ENCODE results near the gene ITPKC. TPM values are rescaled to one million over a fixed set of nuclear protein-coding genes. Genes with fewer than 3 reads are reported as not detected.

Gene ITPKC
- total RNA-seq, 4 donors from 2014 or later, result 58.5 to 127 (median 95.7) TPM

DNA sequence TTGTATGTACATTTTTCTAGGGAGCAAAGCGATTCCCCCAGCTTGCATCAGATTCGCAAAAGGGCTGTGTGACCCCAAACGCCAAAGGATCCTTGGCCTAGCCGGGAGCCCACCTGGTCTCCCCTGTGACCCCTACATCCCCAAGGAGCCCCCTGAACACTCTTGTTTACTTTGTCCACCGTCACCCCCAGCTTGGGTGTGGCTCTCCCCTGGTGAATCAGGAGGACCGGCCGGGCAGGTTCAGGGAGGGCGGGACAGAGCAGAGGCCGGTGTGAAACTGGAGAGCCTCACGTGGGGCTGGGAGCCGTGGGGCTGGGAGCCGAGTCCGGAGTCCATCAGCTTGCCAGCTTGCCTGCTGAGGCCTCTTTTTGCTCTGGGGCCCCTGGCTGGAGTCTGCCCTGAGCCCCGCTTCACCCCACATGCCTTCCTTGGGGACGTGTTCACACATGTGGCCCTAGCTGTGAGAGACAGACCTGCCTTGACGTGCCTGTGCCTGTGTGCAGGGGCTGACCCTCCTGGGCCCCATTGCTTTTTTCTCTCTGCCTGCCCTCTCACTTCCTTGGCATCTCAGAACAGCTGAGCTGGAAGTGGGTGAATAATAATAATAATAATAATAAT is 2.0 kb downstream of the ITPKC start:
- DNase-seq, result no peak
- H3K27ac ChIP-seq, result peak overlapping the region; percentile 98 to 100 (median 100)
- TF ChIP-seq, protein P1, sequence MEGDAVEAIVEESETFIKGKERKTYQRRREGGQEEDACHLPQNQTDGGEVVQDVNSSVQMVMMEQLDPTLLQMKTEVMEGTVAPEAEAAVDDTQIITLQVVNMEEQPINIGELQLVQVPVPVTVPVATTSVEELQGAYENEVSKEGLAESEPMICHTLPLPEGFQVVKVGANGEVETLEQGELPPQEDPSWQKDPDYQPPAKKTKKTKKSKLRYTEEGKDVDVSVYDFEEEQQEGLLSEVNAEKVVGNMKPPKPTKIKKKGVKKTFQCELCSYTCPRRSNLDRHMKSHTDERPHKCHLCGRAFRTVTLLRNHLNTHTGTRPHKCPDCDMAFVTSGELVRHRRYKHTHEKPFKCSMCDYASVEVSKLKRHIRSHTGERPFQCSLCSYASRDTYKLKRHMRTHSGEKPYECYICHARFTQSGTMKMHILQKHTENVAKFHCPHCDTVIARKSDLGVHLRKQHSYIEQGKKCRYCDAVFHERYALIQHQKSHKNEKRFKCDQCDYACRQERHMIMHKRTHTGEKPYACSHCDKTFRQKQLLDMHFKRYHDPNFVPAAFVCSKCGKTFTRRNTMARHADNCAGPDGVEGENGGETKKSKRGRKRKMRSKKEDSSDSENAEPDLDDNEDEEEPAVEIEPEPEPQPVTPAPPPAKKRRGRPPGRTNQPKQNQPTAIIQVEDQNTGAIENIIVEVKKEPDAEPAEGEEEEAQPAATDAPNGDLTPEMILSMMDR (IDR thresholded peaks at IDR 0.05), result no peak
- peak in 3 of 4 donors; percentile 47 to 68 (median 59) for TF ChIP-seq POLR2A (IDR thresholded peaks at IDR 0.05)
- peak overlapping the region; percentile 81 to 94 (median 92) for H3K4me3 ChIP-seq
- intact Hi-C loops (cut with DNase I), result loop anchor here (5.0 kb wide), 1 partner anchor 112 kb away; no protein-coding TSS in a partner anchor
- WGBS, 2 donors, result 6 to 7% methylated on average over 6 to 7 of the region's 16 CpGs
- peaks cover 2 to 31% (median 4%) of the 10 kb centered on the region in 3 donors for H3K36me3 ChIP-seq
- no peaks in the 10 kb centered on the region for H3K9me3 ChIP-seq
- no peaks in the 10 kb centered on the region for H3K27me3 ChIP-seq
- peaks cover 26 to 93% (median 45%) of the 10 kb centered on the region in 3 donors for H3K4me1 ChIP-seq

DNA sequence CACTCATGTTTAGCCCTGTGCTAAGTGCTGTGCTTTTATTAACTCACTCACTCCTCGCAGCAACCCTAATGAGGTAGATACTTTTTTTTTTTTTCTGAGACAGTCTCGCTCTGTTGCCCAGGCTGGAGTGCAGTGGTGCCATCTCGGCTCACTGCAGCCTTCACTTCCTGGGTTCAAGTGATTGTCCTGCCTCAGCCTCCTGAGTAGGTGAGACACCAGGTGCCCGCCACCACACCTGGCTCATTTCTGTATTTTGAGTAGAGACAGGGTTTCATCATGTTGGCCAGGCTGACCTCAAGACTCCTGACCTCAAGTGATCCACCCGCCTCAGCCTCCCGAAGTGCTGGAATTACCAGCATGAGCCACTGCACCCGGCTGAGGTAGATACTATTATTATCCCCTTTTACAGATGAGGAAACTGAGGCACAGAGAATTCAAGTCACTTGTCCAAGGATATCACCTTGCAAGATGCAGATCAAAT is 2.5 kb downstream of the ITPKC start:
- Histone ChIP-seq H3K4me3 (peak overlapping the region; percentile 81 to 94 (median 92)), H3K27ac (peak overlapping the region; percentile 98 to 100 (median 100)), H3K9me3 (no peaks in the 10 kb centered on the region), H3K27me3 (no peaks in the 10 kb centered on the region), H3K4me1 (peaks cover 21 to 93% (median 40%) of the 10 kb centered on the region in 3 donors), H3K36me3 (peaks cover 4 to 37% (median 8%) of the 10 kb centered on the region in 3 donors)
- no peak for DNase-seq
- TF ChIP-seq, protein P1 (IDR thresholded peaks at IDR 0.05), result no peak
- intact Hi-C loops (cut with DNase I), result loop anchor here (5.0 kb wide), 1 partner anchor 112 kb away; no protein-coding TSS in a partner anchor
- WGBS, 2 donors, result 18 to 25% methylated on average over 7 of the region's 7 CpGs

DNA sequence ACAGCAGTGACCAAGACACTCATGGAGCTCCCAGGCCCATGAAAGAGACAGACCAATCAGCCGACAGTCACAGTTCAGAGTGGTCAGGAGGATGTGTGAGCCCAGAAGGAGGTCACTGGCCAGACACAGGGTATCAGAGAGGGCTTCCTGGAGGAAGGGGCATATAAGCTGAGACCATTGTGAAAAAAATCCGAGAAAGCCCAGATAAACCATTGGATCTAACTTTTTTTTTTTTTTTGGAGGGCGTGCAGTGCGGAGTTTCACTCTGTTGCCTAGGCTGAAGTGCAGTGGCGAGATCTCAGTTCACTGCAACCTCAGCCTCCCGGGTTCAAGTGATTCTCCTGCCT is 4.2 kb downstream of the ITPKC start:
- no peak for DNase-seq
- peak overlapping the region; percentile 98 to 100 (median 100) for H3K27ac ChIP-seq
- H3K27me3 ChIP-seq, result no peaks in the 10 kb centered on the region
- H3K36me3 ChIP-seq, result peaks cover 6 to 53% (median 9%) of the 10 kb centered on the region in 3 donors
- intact Hi-C loops (cut with DNase I), result no loop called here
- peaks cover 14 to 87% (median 29%) of the 10 kb centered on the region in 3 donors for H3K4me1 ChIP-seq
- no peak for TF ChIP-seq POLR2A (IDR thresholded peaks at IDR 0.05)
- TF ChIP-seq, protein P1 (IDR thresholded peaks at IDR 0.05), result no peak
- H3K9me3 ChIP-seq, result no peaks in the 10 kb centered on the region
- peak overlapping the region; percentile 81 to 94 (median 92) for H3K4me3 ChIP-seq
- 74 to 95% methylated on average over 6 of the region's 6 CpGs for WGBS, 2 donors

DNA sequence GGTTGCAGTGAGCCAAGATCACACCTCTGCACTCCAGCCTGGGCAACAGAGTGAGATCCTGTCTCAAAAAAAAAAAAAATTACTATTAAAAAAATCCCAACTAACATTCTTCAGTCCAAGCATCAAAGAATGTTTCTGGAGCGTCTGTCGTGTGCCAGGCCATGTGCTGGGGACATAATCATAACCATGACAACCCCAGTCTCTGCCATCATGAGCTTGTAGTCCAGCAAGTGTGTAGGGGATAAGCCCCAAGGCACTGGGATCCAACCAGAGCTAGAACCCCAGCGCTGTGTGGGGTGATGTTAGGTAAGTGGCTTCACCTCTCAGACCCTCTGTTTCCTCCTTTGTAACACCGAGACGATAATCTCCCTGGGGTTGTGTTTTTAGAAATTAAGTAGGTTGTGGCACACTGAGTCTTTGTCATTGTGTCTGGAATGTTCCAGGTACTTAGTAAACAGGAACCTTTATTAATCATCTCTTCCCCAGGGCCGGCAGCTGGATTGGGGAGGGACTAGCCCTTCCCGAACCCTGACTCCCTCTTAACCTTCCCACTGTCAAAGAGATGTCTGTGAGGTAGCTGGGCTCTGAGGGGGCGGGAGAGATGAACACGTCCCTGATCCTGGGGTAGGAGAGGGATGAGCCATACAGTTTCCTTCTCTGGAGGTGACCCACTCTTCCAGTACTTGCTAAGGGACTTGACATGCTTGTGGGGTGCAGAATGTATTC is 5.2 kb downstream of the ITPKC start:
- DNase-seq, result no peak
- peak overlapping the region; percentile 81 to 94 (median 92) for H3K4me3 ChIP-seq
- H3K27ac ChIP-seq, result peak overlapping the region; percentile 98 to 100 (median 100)
- no peak for TF ChIP-seq POLR2A (IDR thresholded peaks at IDR 0.05)
- TF ChIP-seq, protein P1 (IDR thresholded peaks at IDR 0.05), result no peak
- H3K27me3 ChIP-seq, result no peaks in the 10 kb centered on the region
- peaks cover 13 to 81% (median 27%) of the 10 kb centered on the region in 3 donors for H3K4me1 ChIP-seq
- H3K36me3 ChIP-seq, result peaks cover 14 to 63% (median 18%) of the 10 kb centered on the region in 3 donors
- intact Hi-C loops (cut with DNase I), result no loop called here
- WGBS, 2 donors, result 32 to 33% methylated on average over 7 to 9 of the region's 9 CpGs
- H3K9me3 ChIP-seq, result no peaks in the 10 kb centered on the region
